ENCODE data around the gene JADE2.

JADE2 gene

DNA sequence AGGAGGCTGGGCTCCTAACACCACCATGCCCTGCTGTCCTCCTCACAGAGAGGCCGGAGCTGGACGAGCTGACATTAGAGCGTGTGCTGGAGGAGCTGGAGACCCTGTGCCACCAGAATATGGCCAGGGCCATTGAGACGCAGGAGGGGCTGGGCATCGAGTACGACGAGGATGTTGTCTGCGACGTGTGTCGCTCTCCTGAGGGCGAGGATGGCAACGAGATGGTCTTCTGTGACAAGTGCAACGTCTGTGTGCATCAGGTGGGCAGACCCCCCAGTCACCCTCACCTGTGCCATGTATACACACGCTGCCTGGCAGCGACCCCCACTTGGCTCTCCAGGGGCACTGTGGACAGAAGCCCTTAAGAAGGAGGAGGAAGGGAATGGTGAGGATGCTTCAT lies 35.2 kb downstream of the JADE2 start:
- H3K14ac ChIP-seq (ENCODE audit: low read length): no peak overlapping the region
- no CpG with 5 or more reads among the region's 15 CpGs for WGBS, 2 donors (ENCODE audit: extremely low coverage in 2 of 2, insufficient read length in 2 of 2, insufficient replicate concordance in 1 of 2)

DNA sequence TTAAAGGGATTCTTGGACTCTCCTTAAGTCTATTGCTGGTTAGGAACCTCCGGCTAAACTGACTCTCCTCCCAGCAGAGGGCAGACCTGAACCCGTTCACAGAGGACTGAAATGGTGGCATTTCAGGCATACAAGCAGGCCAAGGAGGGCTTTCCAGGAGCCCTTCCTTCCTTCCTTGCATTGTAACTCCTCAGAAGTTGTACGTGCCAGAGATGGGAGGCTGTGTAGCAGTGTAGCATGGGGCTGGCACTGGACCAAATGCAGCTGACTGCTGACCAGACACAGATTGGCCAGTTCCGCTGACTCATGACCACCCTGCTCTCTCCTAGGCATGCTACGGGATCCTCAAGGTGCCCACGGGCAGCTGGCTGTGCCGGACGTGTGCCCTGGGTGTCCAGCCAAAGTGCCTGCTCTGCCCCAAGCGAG lies 36.4 kb downstream of the JADE2 start:
- no peak overlapping the region for H3K4me2 ChIP-seq (ENCODE audit: insufficient read depth, low read length, poor library complexity, severe bottlenecking)
- no peaks in the 10 kb centered on the region for H3K9me3 ChIP-seq (replicated peaks in 1 of 2; ENCODE audit: control insufficient read depth in 2 of 2, insufficient read depth in 1 of 2, low read depth in 1 of 2, low read length in 2 of 2)
- peak; percentile 33 for DNase-seq (ENCODE audit: low spot score)
- H2BK5ac ChIP-seq (ENCODE audit: low read length): peak overlapping the region; percentile 61
- H2BK120ac ChIP-seq (ENCODE audit: low read depth, low read length): no peak overlapping the region
- H3K18ac ChIP-seq (ENCODE audit: low read length): peak overlapping the region; percentile 66
- H3K27me3 ChIP-seq (ENCODE audit: control insufficient read depth in 3 of 3, insufficient read depth in 3 of 3, low read depth in 1 of 3, low read length in 3 of 3): no peaks in the 10 kb centered on the region
- H3K9ac ChIP-seq (ENCODE audit: low read depth, low read length, poor library complexity): no peak overlapping the region
- H3K36me3 ChIP-seq (replicated peaks in 1 of 2; ENCODE audit: control insufficient read depth in 2 of 2, insufficient read depth in 2 of 2, low read length in 2 of 2): no peaks in the 10 kb centered on the region
- H3K4ac ChIP-seq (ENCODE audit: low read length): no peak overlapping the region
- no peak overlapping the region for H3K14ac ChIP-seq (ENCODE audit: low read length)
- peak overlapping the region in 1 of 2 donors; percentile 17 for H3K4me3 ChIP-seq (ENCODE audit: low read length in 2 of 2)
- H3K4me1 ChIP-seq (ENCODE audit: control insufficient read depth in 2 of 2, insufficient read depth in 1 of 2, low read depth in 1 of 2, low read length in 2 of 2): peaks cover 0 to 2% of the 10 kb centered on the region in 2 donors
- H3K23ac ChIP-seq (ENCODE audit: low read depth, low read length, poor library complexity): peak overlapping the region; percentile 75
- H2AFZ ChIP-seq (ENCODE audit: low read length): peak overlapping the region; percentile 75
- H3K27ac ChIP-seq (replicated peaks; ENCODE audit: low read length): no peak overlapping the region
- H2BK15ac ChIP-seq (ENCODE audit: low read length): peak overlapping the region; percentile 98
- no CpG with 5 or more reads among the region's 9 CpGs for WGBS, 2 donors (ENCODE audit: extremely low coverage in 2 of 2, insufficient read length in 2 of 2, insufficient replicate concordance in 1 of 2)
- H4K8ac ChIP-seq (ENCODE audit: low read depth, low read length): no peak overlapping the region
- H2AK5ac ChIP-seq (ENCODE audit: low read depth, low read length): peak overlapping the region; percentile 91
- no peak overlapping the region for H4K91ac ChIP-seq (ENCODE audit: low read depth, low read length, poor library complexity)
- H3K79me1 ChIP-seq (ENCODE audit: low read depth, low read length): no peaks in the 10 kb centered on the region
- peak overlapping the region; percentile 34 for H2BK12ac ChIP-seq (ENCODE audit: low read length)

More for the DNA sequence above, 35.2 kb downstream of the JADE2 start:
- no peak overlapping the region for H2AK5ac ChIP-seq (ENCODE audit: low read depth, low read length)
- no peak overlapping the region for H2BK12ac ChIP-seq (ENCODE audit: low read length)
- H3K4ac ChIP-seq (ENCODE audit: low read length): no peak overlapping the region
- H3K27ac ChIP-seq (replicated peaks; ENCODE audit: low read length): no peak overlapping the region
- no peaks in the 10 kb centered on the region for H3K27me3 ChIP-seq (ENCODE audit: control insufficient read depth in 3 of 3, insufficient read depth in 3 of 3, low read depth in 1 of 3, low read length in 3 of 3)
- no peak overlapping the region for H3K9ac ChIP-seq (ENCODE audit: low read depth, low read length, poor library complexity)
- no peak overlapping the region for H3K4me3 ChIP-seq (ENCODE audit: low read length in 2 of 2)
- H3K4me2 ChIP-seq (ENCODE audit: insufficient read depth, low read length, poor library complexity, severe bottlenecking): no peak overlapping the region
- no peaks in the 10 kb centered on the region for H3K36me3 ChIP-seq (replicated peaks in 1 of 2; ENCODE audit: control insufficient read depth in 2 of 2, insufficient read depth in 2 of 2, low read length in 2 of 2)
- no peak overlapping the region for H4K91ac ChIP-seq (ENCODE audit: low read depth, low read length, poor library complexity)
- H2BK120ac ChIP-seq (ENCODE audit: low read depth, low read length): no peak overlapping the region
- peak overlapping the region; percentile 39 for H2BK5ac ChIP-seq (ENCODE audit: low read length)
- H3K9me3 ChIP-seq (replicated peaks in 1 of 2; ENCODE audit: control insufficient read depth in 2 of 2, insufficient read depth in 1 of 2, low read depth in 1 of 2, low read length in 2 of 2): no peaks in the 10 kb centered on the region
- no peaks in the 10 kb centered on the region for H3K79me1 ChIP-seq (ENCODE audit: low read depth, low read length)
- H2BK15ac ChIP-seq (ENCODE audit: low read length): no peak overlapping the region
- no peak overlapping the region for H4K8ac ChIP-seq (ENCODE audit: low read depth, low read length)
- H3K4me1 ChIP-seq (ENCODE audit: control insufficient read depth in 2 of 2, insufficient read depth in 1 of 2, low read depth in 1 of 2, low read length in 2 of 2): peaks cover 0 to 9% of the 10 kb centered on the region in 2 donors
- H3K18ac ChIP-seq (ENCODE audit: low read length): no peak overlapping the region
- H3K23ac ChIP-seq (ENCODE audit: low read depth, low read length, poor library complexity): peak overlapping the region; percentile 44
- DNase-seq (ENCODE audit: low spot score): no peak
- H2AFZ ChIP-seq (ENCODE audit: low read length): no peak overlapping the region

DNA sequence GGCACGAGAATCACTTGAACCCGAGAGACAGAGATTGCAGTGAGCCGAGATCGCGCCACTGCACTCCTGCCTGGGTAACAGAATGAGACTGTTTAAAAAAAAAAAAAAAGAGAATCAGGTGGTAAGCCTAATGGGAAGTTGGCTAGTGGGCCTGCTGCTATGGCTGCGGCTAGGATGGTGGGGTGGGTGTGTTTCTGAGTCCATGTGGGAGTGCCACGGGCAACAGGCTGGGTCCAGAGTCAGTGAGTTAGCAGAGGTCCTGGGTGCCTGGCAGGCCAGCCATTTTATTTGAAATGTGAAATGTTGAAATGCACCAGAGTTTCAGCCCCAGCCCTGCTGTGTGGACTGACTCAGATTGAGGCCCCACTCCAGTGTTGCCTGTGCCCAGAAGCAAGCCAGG lies 37.8 kb downstream of the JADE2 start:
- H3K4me1 ChIP-seq (ENCODE audit: control insufficient read depth in 2 of 2, insufficient read depth in 1 of 2, low read depth in 1 of 2, low read length in 2 of 2): peaks cover 0 to 2% of the 10 kb centered on the region in 2 donors
- no CpG with 5 or more reads among the region's 7 CpGs for WGBS, 2 donors (ENCODE audit: extremely low coverage in 2 of 2, insufficient read length in 2 of 2, insufficient replicate concordance in 1 of 2)
- no peak overlapping the region for H3K23ac ChIP-seq (ENCODE audit: low read depth, low read length, poor library complexity)
- no peak overlapping the region for H3K4ac ChIP-seq (ENCODE audit: low read length)
- H3K27me3 ChIP-seq (ENCODE audit: control insufficient read depth in 3 of 3, insufficient read depth in 3 of 3, low read depth in 1 of 3, low read length in 3 of 3): no peaks in the 10 kb centered on the region
- no peak for DNase-seq (ENCODE audit: low spot score)
- H3K36me3 ChIP-seq (replicated peaks in 1 of 2; ENCODE audit: control insufficient read depth in 2 of 2, insufficient read depth in 2 of 2, low read length in 2 of 2): no peaks in the 10 kb centered on the region
- no peak overlapping the region for H3K27ac ChIP-seq (replicated peaks; ENCODE audit: low read length)
- H4K91ac ChIP-seq (ENCODE audit: low read depth, low read length, poor library complexity): no peak overlapping the region
- no peaks in the 10 kb centered on the region for H3K79me1 ChIP-seq (ENCODE audit: low read depth, low read length)
- H3K9me3 ChIP-seq (replicated peaks in 1 of 2; ENCODE audit: control insufficient read depth in 2 of 2, insufficient read depth in 1 of 2, low read depth in 1 of 2, low read length in 2 of 2): no peaks in the 10 kb centered on the region
- no peak overlapping the region for H2AK5ac ChIP-seq (ENCODE audit: low read depth, low read length)
- H3K18ac ChIP-seq (ENCODE audit: low read length): no peak overlapping the region
- H2BK120ac ChIP-seq (ENCODE audit: low read depth, low read length): no peak overlapping the region
- H3K4me2 ChIP-seq (ENCODE audit: insufficient read depth, low read length, poor library complexity, severe bottlenecking): no peak overlapping the region
- no peak overlapping the region for H4K8ac ChIP-seq (ENCODE audit: low read depth, low read length)
- H2BK15ac ChIP-seq (ENCODE audit: low read length): no peak overlapping the region
- H2AFZ ChIP-seq (ENCODE audit: low read length): no peak overlapping the region
- H3K14ac ChIP-seq (ENCODE audit: low read length): no peak overlapping the region
- H2BK12ac ChIP-seq (ENCODE audit: low read length): no peak overlapping the region
- no peak overlapping the region for H2BK5ac ChIP-seq (ENCODE audit: low read length)
- H3K4me3 ChIP-seq (ENCODE audit: low read length in 2 of 2): no peak overlapping the region
- no peak overlapping the region for H3K9ac ChIP-seq (ENCODE audit: low read depth, low read length, poor library complexity)

DNA sequence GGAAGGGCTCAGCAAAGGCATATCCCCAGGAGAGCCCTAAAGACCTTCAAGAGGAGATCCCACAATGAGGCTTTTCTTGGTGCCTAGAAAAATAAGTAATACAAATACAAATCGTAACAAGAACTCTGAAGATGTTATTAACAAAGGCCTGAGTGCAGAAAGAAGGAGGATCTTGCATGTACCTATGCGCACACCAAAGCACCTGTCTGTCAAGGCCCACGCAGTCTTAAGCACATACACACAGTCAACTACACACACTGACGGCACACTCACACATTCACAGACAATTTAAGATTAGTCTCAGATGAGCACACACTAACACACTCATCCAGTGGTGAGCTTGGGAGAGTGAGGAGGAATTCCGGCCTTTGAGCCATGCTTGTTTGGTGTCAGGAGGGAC lies 38.5 kb downstream of the JADE2 start:
- no CpG with 5 or more reads among the region's 5 CpGs for WGBS, 2 donors (ENCODE audit: extremely low coverage in 2 of 2, insufficient read length in 2 of 2, insufficient replicate concordance in 1 of 2)
- Histone ChIP-seq H3K9me3 (replicated peaks in 1 of 2; ENCODE audit: control insufficient read depth in 2 of 2, insufficient read depth in 1 of 2, low read depth in 1 of 2, low read length in 2 of 2) (no peaks in the 10 kb centered on the region), H3K4ac (ENCODE audit: low read length) (no peak overlapping the region)

More for the DNA sequence above, 38.5 kb downstream of the JADE2 start:
- H3K4me2 ChIP-seq (ENCODE audit: insufficient read depth, low read length, poor library complexity, severe bottlenecking): no peak overlapping the region
- DNase-seq (ENCODE audit: low spot score): no peak
- no peak overlapping the region for H2BK5ac ChIP-seq (ENCODE audit: low read length)
- H3K4me1 ChIP-seq (ENCODE audit: control insufficient read depth in 2 of 2, insufficient read depth in 1 of 2, low read depth in 1 of 2, low read length in 2 of 2): peaks cover 4% of the 10 kb centered on the region in 2 donors
- H3K36me3 ChIP-seq (replicated peaks in 1 of 2; ENCODE audit: control insufficient read depth in 2 of 2, insufficient read depth in 2 of 2, low read length in 2 of 2): no peaks in the 10 kb centered on the region
- H2AFZ ChIP-seq (ENCODE audit: low read length): no peak overlapping the region
- no peak overlapping the region for H3K18ac ChIP-seq (ENCODE audit: low read length)
- no peak overlapping the region for H3K4me3 ChIP-seq (ENCODE audit: low read length in 2 of 2)
- H2BK120ac ChIP-seq (ENCODE audit: low read depth, low read length): no peak overlapping the region
- H2BK15ac ChIP-seq (ENCODE audit: low read length): no peak overlapping the region
- H4K91ac ChIP-seq (ENCODE audit: low read depth, low read length, poor library complexity): no peak overlapping the region
- H2BK12ac ChIP-seq (ENCODE audit: low read length): no peak overlapping the region
- H4K8ac ChIP-seq (ENCODE audit: low read depth, low read length): no peak overlapping the region
- no peaks in the 10 kb centered on the region for H3K27me3 ChIP-seq (ENCODE audit: control insufficient read depth in 3 of 3, insufficient read depth in 3 of 3, low read depth in 1 of 3, low read length in 3 of 3)
- H3K27ac ChIP-seq (replicated peaks; ENCODE audit: low read length): no peak overlapping the region
- H3K9ac ChIP-seq (ENCODE audit: low read depth, low read length, poor library complexity): no peak overlapping the region
- no peak overlapping the region for H2AK5ac ChIP-seq (ENCODE audit: low read depth, low read length)
- H3K23ac ChIP-seq (ENCODE audit: low read depth, low read length, poor library complexity): peak overlapping the region; percentile 0
- H3K14ac ChIP-seq (ENCODE audit: low read length): no peak overlapping the region
- peaks cover under 1% of the 10 kb centered on the region for H3K79me1 ChIP-seq (ENCODE audit: low read depth, low read length)

Data from neuronal stem cell (in vitro differentiated cells).